H1 (cell line): Measurements from ENCODE around the gene SLC35E3. TPM values are rescaled to one million over a fixed set of nuclear protein-coding genes. Genes with fewer than 3 reads are reported as not detected.

ENCODE experiments used
- EP300 ChIP-seq, 2 experiments: IDR thresholded peaks; 1 replicate in 1 of 2; 2 replicates in 1 of 2; pipeline ENCODE4 v1.6.1; 2011 to 2012; ENCODE audit warnings: low read depth in 2 of 2, low read length in 2 of 2, mild to moderate bottlenecking in 2 of 2, borderline replicate concordance in 1 of 2, inconsistent platforms in 1 of 2, moderate library complexity in 1 of 2
- SAP30 ChIP-seq: fragments of 300-600 bp; sonication (generic); IDR thresholded peaks from 2 replicates; pipeline ENCODE4 v1.7.1; 2012; ENCODE audit warnings: low read length, moderate library complexity, mild to moderate bottlenecking, inconsistent platforms; ENCODE audit not compliant: insufficient read depth, insufficient replicate concordance
- TCF12 ChIP-seq: IDR thresholded peaks from 2 replicates; pipeline ENCODE4 v1.6.1; 2011; ENCODE audit warnings: low read depth, mild to moderate bottlenecking, low read length
- polyA plus RNA-seq, 7 experiments: library from polyadenylated mRNA; depleted of rRNA in 3 of 7; stranded (reverse) in 5 of 7; unstranded in 2 of 7; fragments of >200 nt in 5 of 7; fragments of 200-250 nt in 2 of 7; gene quantifications; 1 replicate in 5 of 7; 2 replicates in 1 of 7; 4 replicates in 1 of 7; pipeline versions ENCODE4 v1.2.1 to v1.2.3, GENCODE V29; 2011 to 2013; ENCODE audit warnings: missing spikeins in 2 of 7, mixed read lengths in 2 of 7
- total RNA-seq: library from RNA; stranded (reverse); fragmentation: NEBNext Ultra II Directional; extraction: Animal tissue kit (Norgen Biotek cat#: 25700); gene quantifications from 2 replicates; pipeline ENCODE4 v1.2.1, GENCODE V29; 2021

SLC35E3 gene
- total and polyA plus RNA-seq, 2 of the 8 experiments (the other 6 are each of a cell fraction or from before 2014, with no cell fraction given): 10.0 to 10.9 TPM

- TF ChIP-seq EP300 (IDR thresholded peaks at IDR 0.05; ENCODE audit: borderline replicate concordance in 1 of 2, low read depth in 2 of 2, low read length in 2 of 2) (no peak), TCF12 (no peak), SAP30 (no peak)
- TF ChIP-seq, all 59 proteins: peak for 0
Measured at GRCh38 chr12:68815232-68815927, 69.4 kb downstream of the SLC35E3 start (continued).
